ENCODE measurements around the gene EXOSC10. TPM values are rescaled to one million over a fixed set of nuclear protein-coding genes. Genes with fewer than 3 reads are reported as not detected.

The EXOSC10 gene
- polyA plus RNA-seq, 1 of the 3 experiments (the other 2 are of a cell fraction), result 62.5 TPM

GRCh38 chr1:11031624-11032262 lies 67.9 kb downstream of the EXOSC10 start:
- POLR2A ChIA-PET, result interaction anchor here (0.5 to 0.6 kb wide), 2 partner anchors 508 to 636 kb away, joined by 3 read pairs; no protein-coding TSS in a partner anchor

GRCh38 chr1:11030865-11031264 lies 68.8 kb downstream of the EXOSC10 start:
- Histone ChIP-seq H3K9me2 (no peaks in the 10 kb centered on the region), H3K27me3 (ENCODE audit: insufficient read depth) (no peaks in the 10 kb centered on the region), H3K4me2 (no peak overlapping the region), H3K79me2 (ENCODE audit: insufficient read depth) (no peaks in the 10 kb centered on the region), H3K4me1 (ENCODE audit: control insufficient read depth in 1 of 2, insufficient read depth in 2 of 2, low read depth in 1 of 2, low read length in 1 of 2) (no peaks in the 10 kb centered on the region), H3K27ac (ENCODE audit: low read depth in 2 of 2, low read length in 1 of 2) (no peak overlapping the region), H3F3A (replicated peaks; ENCODE audit: insufficient read depth) (peaks cover 8% of the 10 kb centered on the region), H3K9ac (no peak overlapping the region), H3K36me3 (replicated peaks in 1 of 2; ENCODE audit: control insufficient read depth in 1 of 2, insufficient read depth in 2 of 2, low read length in 1 of 2) (peaks cover 19 to 23% of the 10 kb centered on the region in 2 experiments), H3K9me3 (no peaks in the 10 kb centered on the region), H3K4me3 (ENCODE audit: low read depth in 2 of 2, low read length in 1 of 2) (no peak overlapping the region), H2AFZ (ENCODE audit: low read depth) (no peak overlapping the region), H4K20me1 (ENCODE audit: insufficient read depth) (no peaks in the 10 kb centered on the region)
- TF ChIP-seq POLR2AphosphoS5 (IDR thresholded peaks at IDR 0.05; ENCODE audit: low read depth, low read length) (no peak), YY1 (IDR thresholded peaks at IDR 0.05; ENCODE audit: low read depth) (no peak), NRF1 (IDR thresholded peaks at IDR 0.05; ENCODE audit: low read depth, low read length) (no peak), TEAD4 (IDR thresholded peaks at IDR 0.05; ENCODE audit: borderline replicate concordance, insufficient read depth) (no peak), RXRA (IDR thresholded peaks at IDR 0.05; ENCODE audit: borderline replicate concordance, low read depth) (no peak), FOXJ3 (CRISPR knock-in tag; IDR thresholded peaks at IDR 0.05) (no peak), FOXM1 (IDR thresholded peaks at IDR 0.05; ENCODE audit: low read depth) (no peak), CHD2 (IDR thresholded peaks at IDR 0.05; ENCODE audit: low read length, partially characterized antibody) (no peak), ELF1 (IDR thresholded peaks at IDR 0.05) (no peak), ZBTB33 (IDR thresholded peaks at IDR 0.05; ENCODE audit: borderline replicate concordance, low read depth) (no peak), FOSL2 (IDR thresholded peaks at IDR 0.05; ENCODE audit: borderline replicate concordance, low read depth) (no peak), SMC3 (IDR thresholded peaks at IDR 0.05; ENCODE audit: low read depth, low read length) (no peak), EZH2phosphoT487 (IDR thresholded peaks at IDR 0.05; ENCODE audit: borderline replicate concordance, low read depth) (no peak)
- ChIA-PET POLR2A (no interaction called here), CTCF (interaction anchor here (0.9 to 1.5 kb wide), 3 partner anchors 12 to 211 kb away, joined by 3 to 4 read pairs (median 3); no protein-coding TSS in a partner anchor)
- DNase-seq, result no peak
- 98% methylated on average over 9 of the region's 9 CpGs for WGBS (ENCODE audit: low lambda C conversion rate)

More at GRCh38 chr1:11031624-11032262, 67.9 kb downstream of the EXOSC10 start:
- no peak overlapping the region for H2AFZ ChIP-seq (ENCODE audit: low read depth)
- peaks cover 8% of the 10 kb centered on the region for H3F3A ChIP-seq (replicated peaks; ENCODE audit: insufficient read depth)
- H3K4me3 ChIP-seq (ENCODE audit: low read depth in 2 of 2, low read length in 1 of 2), result no peak overlapping the region
- H4K20me1 ChIP-seq (ENCODE audit: insufficient read depth), result no peaks in the 10 kb centered on the region
- H3K27ac ChIP-seq (ENCODE audit: low read depth in 2 of 2, low read length in 1 of 2), result no peak overlapping the region
- H3K9me3 ChIP-seq, result no peaks in the 10 kb centered on the region
- no peaks in the 10 kb centered on the region for H3K4me1 ChIP-seq (ENCODE audit: control insufficient read depth in 1 of 2, insufficient read depth in 2 of 2, low read depth in 1 of 2, low read length in 1 of 2)
- H3K9ac ChIP-seq, result no peak overlapping the region
- no peak for DNase-seq
- 96% methylated on average over 10 of the region's 10 CpGs for WGBS (ENCODE audit: low lambda C conversion rate)
- no peaks in the 10 kb centered on the region for H3K9me2 ChIP-seq
- no peaks in the 10 kb centered on the region for H3K27me3 ChIP-seq (ENCODE audit: insufficient read depth)
- no peaks in the 10 kb centered on the region for H3K79me2 ChIP-seq (ENCODE audit: insufficient read depth)
- H3K4me2 ChIP-seq, result no peak overlapping the region
- peaks cover 10 to 14% of the 10 kb centered on the region in 2 experiments for H3K36me3 ChIP-seq (replicated peaks in 1 of 2; ENCODE audit: control insufficient read depth in 1 of 2, insufficient read depth in 2 of 2, low read length in 1 of 2)
- CTCF ChIA-PET, result interaction anchor here (0.9 kb wide), 1 partner anchor 164 kb away, joined by 3 read pairs; no protein-coding TSS in a partner anchor
- TF ChIP-seq GATA2 (CRISPR knock-in tag; IDR thresholded peaks at IDR 0.05) (no peak), TCF12 (IDR thresholded peaks at IDR 0.05) (no peak)
